HG02610 (cell line): ENCODE data around the gene NRDC.
"Not testable (repeated sequence)": the region's sequence is repeated elsewhere in the genome, so short reads cannot be mapped to it uniquely, and the experiment has no call there.

ENCODE experiments used
- ATAC-seq: cut with Tn5 transposase; IDR thresholded peaks from one replicate; pipeline ENCODE4 v1.9.1; 2021; ENCODE audit warnings: mild to moderate bottlenecking, moderate library complexity; ENCODE audit not compliant: unreplicated experiment

The NRDC gene

GRCh38 chr1:51878616-51879336, at the start of gene NRDC:
Gene NRDC, minus strand, starts transcription at chr1:51878727. Its CDS starts 112 bp downstream, at chr1:51878615.
- peak; percentile 96 for ATAC-seq

DNA sequence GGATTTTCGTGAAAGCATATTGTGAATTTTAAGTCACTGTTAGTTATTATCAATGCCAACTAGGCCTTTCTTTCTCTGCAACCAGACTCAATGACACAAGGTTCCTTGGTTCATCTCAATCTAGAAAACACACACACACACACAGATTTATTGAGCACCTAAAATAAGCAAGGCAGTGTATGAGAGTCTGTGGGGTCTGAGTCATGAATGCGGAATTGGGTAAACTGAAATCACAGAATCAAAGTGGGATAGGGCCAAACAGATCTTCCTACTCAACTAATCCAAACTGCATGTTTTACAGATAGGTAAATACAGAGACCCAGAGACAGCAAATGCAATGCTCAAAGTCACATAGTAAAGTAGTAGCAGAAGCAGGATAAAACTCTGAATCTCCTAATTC, 48.5 kb upstream of the NRDC start:
- ATAC-seq, result no peak

- no peak for ATAC-seq
Observed at GRCh38 chr1:51926171-51926812, 47.8 kb upstream of the NRDC start.

- no peak for ATAC-seq
Observed at GRCh38 chr1:51924455-51924854, 45.9 kb upstream of the NRDC start.

GRCh38 chr1:51922040-51922439, 43.5 kb upstream of the NRDC start:
- ATAC-seq, result no peak

DNA sequence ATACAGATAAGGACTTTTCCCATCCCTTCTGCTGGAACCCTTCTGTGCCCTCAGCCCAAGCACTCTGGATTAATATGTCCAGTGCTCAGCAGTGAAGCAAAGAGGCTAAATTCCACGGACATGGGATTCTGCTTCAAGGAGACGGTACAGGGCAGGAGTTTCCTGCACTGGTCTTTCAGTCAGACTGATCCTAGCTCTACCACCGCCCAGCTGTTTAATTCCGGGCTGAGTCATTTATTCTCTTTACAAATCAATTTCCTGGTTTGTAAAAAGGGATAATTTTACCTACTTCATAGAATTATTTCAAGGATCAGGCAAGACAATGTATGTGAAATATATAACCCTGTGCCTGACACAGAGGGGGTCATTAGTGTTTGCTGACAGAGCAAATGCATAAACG, 41.6 kb upstream of the NRDC start:
- ATAC-seq, result no peak

GRCh38 chr1:51919684-51920083, 41.2 kb upstream of the NRDC start:
- no peak for ATAC-seq

GRCh38 chr1:51916587-51917405, 38.3 kb upstream of the NRDC start:
- no peak for ATAC-seq

DNA sequence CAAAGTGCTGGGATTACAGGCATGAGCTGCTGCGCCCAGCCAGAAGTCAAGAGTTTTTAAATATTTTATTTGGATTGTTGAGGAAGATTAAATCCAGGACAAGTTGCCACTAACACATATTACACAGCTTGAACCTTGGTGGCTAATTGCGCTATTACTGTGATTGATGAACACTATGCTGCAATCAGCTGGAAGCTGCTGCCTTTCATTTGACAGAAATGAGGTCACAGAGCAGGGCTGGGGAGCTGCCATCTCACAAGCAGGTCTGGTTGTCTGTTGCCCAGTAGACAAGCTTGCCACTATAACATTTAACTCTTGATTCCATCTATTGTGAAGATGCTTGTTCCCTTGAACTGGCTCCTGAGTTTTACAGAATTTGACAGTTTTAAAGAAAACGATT, 37.4 kb upstream of the NRDC start:
- no peak for ATAC-seq

GRCh38 chr1:51912881-51913280, 34.4 kb upstream of the NRDC start:
- no peak for ATAC-seq

DNA sequence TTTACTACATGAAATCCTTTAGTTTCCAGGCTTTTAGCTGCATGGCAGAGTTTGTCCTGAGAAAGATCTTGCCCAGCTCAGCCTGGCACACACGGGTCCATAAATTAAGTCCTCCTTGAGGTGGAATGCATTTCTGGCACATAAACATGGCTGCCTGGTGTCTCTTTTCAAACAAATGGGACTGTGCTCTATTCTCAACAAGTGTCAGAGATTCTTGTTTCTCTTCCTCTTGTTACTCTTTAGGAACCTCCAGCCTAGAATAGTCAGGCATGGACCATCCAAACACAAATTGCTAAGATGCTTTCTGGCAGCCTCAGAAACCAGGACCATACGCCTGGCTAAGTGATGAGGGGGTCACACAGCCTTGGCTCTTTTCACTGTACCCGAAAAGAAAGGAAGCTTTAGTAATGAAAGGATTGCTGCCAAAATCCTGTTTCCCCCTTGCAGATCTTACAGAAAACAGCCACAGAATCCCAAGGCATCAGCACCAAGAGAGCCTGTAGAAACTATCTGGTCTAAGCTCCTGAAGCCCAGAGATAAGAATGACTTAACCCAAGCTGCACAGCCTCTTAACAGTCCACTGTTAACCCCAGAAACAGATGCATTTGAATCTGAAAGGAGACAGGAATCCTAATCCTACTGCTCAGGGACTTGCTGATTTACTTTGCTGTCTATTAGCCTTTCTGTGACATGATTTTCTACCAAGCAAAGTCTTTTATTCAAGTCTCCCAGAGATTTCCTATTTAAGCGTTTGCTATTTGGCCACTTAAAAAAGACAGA, 31.9 kb upstream of the NRDC start:
- no peak for ATAC-seq

- ATAC-seq, result no peak
Observed at GRCh38 chr1:51908499-51908898, 30.0 kb upstream of the NRDC start.

GRCh38 chr1:51907079-51907702, 28.7 kb upstream of the NRDC start:
- no peak for ATAC-seq

DNA sequence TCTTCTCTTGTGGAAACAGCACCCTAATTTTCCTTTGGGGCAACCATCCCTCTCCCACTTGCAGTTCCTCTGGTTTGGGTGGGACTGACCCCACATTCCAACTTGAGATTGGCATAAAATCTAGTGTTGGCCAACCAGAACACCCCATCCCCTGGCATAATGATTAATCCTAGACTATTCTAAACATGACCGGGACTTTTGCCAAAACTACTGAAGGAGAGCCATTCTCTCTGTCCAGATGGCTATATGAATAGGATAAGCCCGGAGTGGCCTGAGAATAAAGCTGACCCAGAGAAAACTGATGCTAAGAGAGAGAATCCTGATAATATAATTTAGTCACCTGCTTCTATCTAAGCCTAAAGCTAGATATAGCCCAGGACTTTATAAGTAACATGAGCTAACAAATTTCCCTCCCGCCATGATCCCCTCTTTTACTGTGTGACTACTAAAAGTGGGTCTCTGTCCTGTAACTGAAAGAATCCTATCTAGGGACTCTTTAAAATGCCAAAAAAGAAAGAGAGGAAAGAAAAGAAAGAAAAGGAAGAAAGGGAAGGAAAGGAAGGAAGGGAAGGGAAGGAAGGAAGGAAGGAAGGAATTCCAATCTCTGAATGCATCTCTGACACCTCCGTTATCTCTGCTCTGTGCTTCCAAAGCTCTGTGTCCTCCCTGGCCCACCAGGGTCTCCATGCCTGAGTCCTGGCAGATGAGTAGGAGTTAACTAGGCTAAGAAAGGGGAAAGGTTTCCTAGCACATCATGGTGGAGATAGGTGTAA, 28.0 kb upstream of the NRDC start:
- no peak for ATAC-seq

- ATAC-seq, result no peak
Observed at GRCh38 chr1:51902456-51902855, 23.9 kb upstream of the NRDC start.

- no peak for ATAC-seq
Observed at GRCh38 chr1:51901151-51901550, 22.6 kb upstream of the NRDC start.

DNA sequence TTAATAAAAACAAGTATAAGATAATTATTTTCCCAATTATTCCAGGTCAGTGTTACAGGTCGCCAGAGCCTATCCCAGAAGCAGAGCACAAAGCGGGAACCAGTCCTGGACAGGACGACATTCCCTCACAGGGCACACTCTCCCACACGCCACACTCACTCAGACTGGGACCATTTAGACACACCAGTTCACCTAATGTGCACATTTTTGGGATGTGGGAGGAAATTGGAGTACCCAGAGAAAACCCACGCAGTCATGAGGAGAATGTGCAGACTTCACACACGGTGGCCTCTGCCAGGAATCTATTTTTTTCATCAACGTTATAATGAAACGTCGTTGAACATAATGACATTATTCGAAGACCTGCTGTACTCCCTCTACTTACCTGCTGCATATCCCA, 20.5 kb upstream of the NRDC start:
- no peak for ATAC-seq

DNA sequence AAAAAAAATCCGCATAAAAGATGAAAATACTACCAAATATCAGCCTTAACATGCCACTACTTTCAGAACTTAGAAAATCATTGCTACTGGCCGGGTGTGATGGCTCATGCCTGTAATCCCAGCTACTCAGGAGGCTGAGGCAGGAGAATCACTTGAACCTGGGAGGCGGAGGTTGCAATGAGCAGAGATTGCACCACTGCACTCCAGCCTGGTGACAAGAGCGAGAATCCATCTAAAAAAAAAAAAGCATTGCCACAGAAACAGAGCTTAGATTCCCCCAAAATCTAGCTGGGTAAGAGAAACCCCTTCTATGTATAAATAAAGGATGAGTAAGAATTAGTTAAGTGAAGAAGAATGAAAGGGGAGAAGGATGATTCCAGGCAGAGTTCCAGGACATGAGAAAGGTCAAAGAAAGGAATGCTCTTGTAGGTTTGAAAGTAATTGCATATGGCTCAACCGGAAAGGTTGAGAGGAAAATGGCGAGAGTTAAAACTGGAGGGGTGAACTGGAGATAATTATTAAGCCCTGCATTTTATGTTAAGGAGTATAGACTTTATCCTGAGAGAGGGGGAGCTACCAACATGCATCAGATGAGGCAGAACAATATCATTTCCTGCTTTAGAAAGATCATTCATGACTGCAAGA, 19.7 kb upstream of the NRDC start:
- no peak for ATAC-seq

- no peak for ATAC-seq
Observed at GRCh38 chr1:51897699-51898031, 19.1 kb upstream of the NRDC start.

GRCh38 chr1:51894748-51895147, 16.2 kb upstream of the NRDC start:
- ATAC-seq, result not testable (repeated sequence)
